Measurements from ENCODE around the gene ATP1A2. TPM values are rescaled to one million over a fixed set of nuclear protein-coding genes. Genes with fewer than 3 reads are reported as not detected.

ATP1A2 gene
- total and polyA plus RNA-seq, 3 donors from 2014 or later: 13.2 to 27.9 (median 14.2) TPM

DNA sequence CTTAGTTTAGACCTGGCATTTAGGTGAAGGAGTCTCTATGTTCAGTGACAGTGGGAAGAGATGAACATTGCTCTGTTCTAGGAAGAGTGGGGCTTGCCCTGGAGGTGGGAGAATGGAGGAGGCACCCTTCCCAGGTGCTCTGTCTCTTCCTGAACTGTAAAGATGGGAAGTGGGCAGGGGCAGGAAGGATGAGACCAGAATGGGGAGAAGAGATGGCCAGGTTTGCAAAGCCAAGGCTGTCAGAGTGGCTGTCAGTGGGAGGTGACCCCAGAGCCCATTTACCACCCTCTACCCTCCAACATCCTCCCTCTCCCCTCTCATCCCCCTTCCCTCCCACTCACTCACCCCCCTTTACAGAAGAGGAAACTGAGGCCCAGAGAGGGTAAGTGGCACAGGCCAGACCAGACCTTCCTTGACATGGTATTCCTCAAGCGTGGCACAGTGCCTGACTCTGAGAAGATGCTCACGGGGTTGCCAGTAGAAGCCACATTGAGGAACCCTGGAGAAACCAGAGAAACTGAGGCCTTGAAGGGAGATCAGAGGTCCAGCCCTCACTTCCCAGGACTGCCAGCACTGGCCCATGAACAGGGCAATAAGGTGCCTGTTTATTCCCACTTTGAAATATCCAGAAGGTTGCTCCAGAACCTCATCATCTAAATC is 15.7 kb upstream of the ATP1A2 start:
- no peak overlapping the region for H3K4me3 ChIP-seq
- H3K36me3 ChIP-seq (ENCODE audit: low read depth, missing control alignments): no peaks in the 10 kb centered on the region
- H3K9me3 ChIP-seq: no peaks in the 10 kb centered on the region
- intact Hi-C loops (cut with DNase I; ENCODE audit: low total_unique reads): loop anchor here (5.0 to 10.0 kb wide), 2 partner anchors 95 to 152 kb away; partner anchors contain the start of gene CASQ1
- WGBS, 2 donors: 92 to 97% methylated on average over 2 of the region's 2 CpGs
- TF ChIP-seq, protein P1, sequence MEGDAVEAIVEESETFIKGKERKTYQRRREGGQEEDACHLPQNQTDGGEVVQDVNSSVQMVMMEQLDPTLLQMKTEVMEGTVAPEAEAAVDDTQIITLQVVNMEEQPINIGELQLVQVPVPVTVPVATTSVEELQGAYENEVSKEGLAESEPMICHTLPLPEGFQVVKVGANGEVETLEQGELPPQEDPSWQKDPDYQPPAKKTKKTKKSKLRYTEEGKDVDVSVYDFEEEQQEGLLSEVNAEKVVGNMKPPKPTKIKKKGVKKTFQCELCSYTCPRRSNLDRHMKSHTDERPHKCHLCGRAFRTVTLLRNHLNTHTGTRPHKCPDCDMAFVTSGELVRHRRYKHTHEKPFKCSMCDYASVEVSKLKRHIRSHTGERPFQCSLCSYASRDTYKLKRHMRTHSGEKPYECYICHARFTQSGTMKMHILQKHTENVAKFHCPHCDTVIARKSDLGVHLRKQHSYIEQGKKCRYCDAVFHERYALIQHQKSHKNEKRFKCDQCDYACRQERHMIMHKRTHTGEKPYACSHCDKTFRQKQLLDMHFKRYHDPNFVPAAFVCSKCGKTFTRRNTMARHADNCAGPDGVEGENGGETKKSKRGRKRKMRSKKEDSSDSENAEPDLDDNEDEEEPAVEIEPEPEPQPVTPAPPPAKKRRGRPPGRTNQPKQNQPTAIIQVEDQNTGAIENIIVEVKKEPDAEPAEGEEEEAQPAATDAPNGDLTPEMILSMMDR (IDR thresholded peaks at IDR 0.05): no peak
- TF ChIP-seq POLR2A (IDR thresholded peaks at IDR 0.05): no peak
- H3K27me3 ChIP-seq: no peaks in the 10 kb centered on the region
- no peak for DNase-seq
- H3K27ac ChIP-seq: peak overlapping the region; percentile 89 to 92
- H3K4me1 ChIP-seq: peaks cover 45% of the 10 kb centered on the region

DNA sequence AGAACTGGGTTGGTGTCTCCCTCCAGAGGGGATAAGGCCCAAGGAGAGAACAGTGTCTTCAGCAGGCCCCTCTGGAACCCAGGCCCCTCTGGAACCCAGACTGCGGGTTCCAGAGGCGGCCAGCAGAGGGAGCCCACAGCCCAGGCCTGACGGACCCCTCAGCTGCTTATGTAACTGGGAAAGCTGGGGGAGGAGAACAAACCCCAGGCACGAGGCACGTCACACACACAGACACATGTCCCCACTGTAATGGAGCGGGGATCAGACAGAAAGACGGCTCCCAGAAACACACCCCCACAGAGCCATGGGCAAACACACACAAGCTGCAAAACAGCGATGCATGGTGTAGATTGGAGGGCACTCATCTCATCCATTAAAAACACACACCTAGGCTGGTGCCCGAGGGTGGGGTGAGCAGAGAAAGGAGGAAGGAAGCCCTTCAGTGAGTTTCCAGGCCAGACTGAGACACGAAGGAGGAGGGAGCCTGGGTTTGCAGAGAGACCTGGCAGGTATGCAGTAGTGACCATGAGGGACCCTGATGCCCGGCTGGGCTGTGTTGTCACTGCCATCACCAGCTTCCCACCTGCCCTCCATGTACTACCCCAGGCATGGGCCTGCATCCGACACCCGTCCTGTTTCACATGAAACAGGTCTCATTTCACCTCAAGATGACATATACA is 14.4 kb upstream of the ATP1A2 start:
- TF ChIP-seq, protein P1 (IDR thresholded peaks at IDR 0.05): peak; percentile 93 to 98 (median 96)
- TF ChIP-seq POLR2A (IDR thresholded peaks at IDR 0.05): no peak
- Histone ChIP-seq H3K4me3 (no peak overlapping the region), H3K27me3 (no peaks in the 10 kb centered on the region), H3K9me3 (no peaks in the 10 kb centered on the region), H3K4me1 (peaks cover 45% of the 10 kb centered on the region), H3K36me3 (ENCODE audit: low read depth, missing control alignments) (no peaks in the 10 kb centered on the region), H3K27ac (peak overlapping the region; percentile 70 to 75)
- DNase-seq: peak; percentile 90
- intact Hi-C loops (cut with DNase I; ENCODE audit: low total_unique reads): loop anchor here (5.0 to 10.0 kb wide), 2 partner anchors 94 to 151 kb away; partner anchors contain the start of gene CASQ1
- 34% methylated on average over 11 to 13 of the region's 13 CpGs for WGBS, 2 donors

DNA sequence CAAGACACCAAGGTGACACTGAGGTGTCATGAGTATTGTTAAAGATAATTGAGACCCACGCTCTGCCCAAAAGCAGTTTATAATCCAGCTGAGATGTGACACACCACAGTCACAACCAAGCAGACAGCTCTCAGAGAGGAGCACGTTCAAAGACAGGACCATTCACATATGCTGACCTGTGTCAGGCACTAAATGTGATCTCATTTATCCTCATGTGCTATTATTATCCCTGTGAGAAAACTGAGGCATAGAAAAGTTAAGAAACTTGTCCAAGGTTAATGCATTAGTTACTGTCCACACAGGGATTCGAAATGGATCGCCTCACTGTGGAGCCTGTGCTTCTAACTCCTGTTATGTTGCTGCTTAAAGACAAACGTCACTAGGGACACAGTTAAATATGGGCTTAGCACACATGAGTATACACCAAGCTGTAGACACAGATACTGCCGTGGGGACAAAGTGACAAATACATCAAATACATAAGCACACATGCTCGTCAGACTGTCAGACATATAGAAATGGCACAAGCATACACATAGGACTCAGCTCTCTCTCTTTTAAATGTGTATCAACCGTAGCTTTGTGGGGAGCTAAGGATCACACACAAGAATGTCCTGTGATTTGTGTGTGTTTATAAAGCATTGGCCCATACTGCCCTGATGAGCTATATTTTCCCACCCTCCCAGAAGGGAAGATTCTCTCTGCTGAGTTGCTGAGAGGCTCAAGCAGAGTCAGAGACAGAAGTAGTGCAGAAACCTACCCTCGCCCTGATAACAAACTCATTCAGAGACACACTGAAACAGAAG is 13.6 kb upstream of the ATP1A2 start:
- Histone ChIP-seq H3K4me3 (no peak overlapping the region), H3K27me3 (no peaks in the 10 kb centered on the region), H3K27ac (peak overlapping the region; percentile 70 to 75), H3K9me3 (no peaks in the 10 kb centered on the region), H3K36me3 (ENCODE audit: low read depth, missing control alignments) (no peaks in the 10 kb centered on the region), H3K4me1 (peaks cover 40% of the 10 kb centered on the region)
- WGBS, 2 donors: 57 to 63% methylated on average over 9 of the region's 9 CpGs
- DNase-seq: no peak
- intact Hi-C loops (cut with DNase I; ENCODE audit: low total_unique reads): loop anchor here (5.0 to 10.0 kb wide), 2 partner anchors 93 to 150 kb away; partner anchors contain the start of gene CASQ1
- TF ChIP-seq, protein P1 (IDR thresholded peaks at IDR 0.05): no peak
- no peak for TF ChIP-seq POLR2A (IDR thresholded peaks at IDR 0.05)

DNA sequence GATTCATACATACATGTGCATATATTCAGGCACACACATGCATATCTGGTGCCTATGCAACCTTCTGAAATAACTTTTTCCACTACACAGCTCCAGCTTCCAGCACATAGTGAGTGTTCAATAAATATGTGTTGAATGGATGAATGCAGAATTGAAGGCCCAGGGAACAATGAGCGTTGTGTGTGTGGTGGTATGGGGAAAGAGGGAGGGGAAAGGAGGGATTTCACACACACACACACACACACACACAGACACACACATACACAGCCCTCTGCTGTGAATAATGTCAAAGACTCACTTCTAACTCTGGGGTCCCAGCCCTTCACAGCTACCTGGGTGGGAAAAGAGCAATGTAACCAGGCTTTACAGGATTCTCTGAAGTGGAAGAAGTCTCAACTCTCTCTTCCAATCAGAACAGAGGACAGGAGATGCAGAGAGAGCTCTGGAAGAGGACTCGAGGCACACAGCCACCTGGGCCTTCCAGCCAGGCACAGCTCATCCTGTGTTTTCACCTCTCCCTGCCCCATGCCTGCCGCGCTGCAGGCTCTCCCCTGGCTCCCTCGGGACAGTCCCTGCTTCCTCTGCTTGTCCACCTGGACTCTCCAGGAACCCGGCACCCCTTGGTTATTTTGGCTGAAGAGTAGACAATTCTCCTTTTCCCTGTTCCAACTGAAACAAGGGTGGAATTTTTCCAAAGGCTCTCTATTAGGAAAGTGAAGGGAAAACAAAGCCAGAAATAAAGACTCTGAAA is 11.7 kb upstream of the ATP1A2 start:
- 42 to 43% methylated on average over 6 of the region's 6 CpGs for WGBS, 2 donors
- no peaks in the 10 kb centered on the region for H3K9me3 ChIP-seq
- H3K36me3 ChIP-seq (ENCODE audit: low read depth, missing control alignments): no peaks in the 10 kb centered on the region
- intact Hi-C loops (cut with DNase I; ENCODE audit: low total_unique reads): loop anchor here (5.0 to 10.0 kb wide), 2 partner anchors 91 to 148 kb away; partner anchors contain the start of gene CASQ1
- TF ChIP-seq, protein P1 (IDR thresholded peaks at IDR 0.05): no peak
- no peak for TF ChIP-seq POLR2A (IDR thresholded peaks at IDR 0.05)
- H3K27ac ChIP-seq: peak overlapping the region in 1 of 2 donors; percentile 47
- H3K4me1 ChIP-seq: peaks cover 30% of the 10 kb centered on the region
- DNase-seq: no peak
- H3K4me3 ChIP-seq: no peak overlapping the region
- H3K27me3 ChIP-seq: no peaks in the 10 kb centered on the region
